Left lung (tissue), 10 donors: ENCODE data around the gene SYNJ2. TPM values are rescaled to one million over a fixed set of nuclear protein-coding genes. Genes with fewer than 3 reads are reported as not detected.

Experiments
- ATAC-seq: fragments of 200-7000 bp; cut with Tn5 transposase; one replicate; pipeline ENCODE4 v1.9.1; 2020; ENCODE audit warnings: moderate library complexity
- DNase-seq, 4 donors: peaks; one replicate each; pipeline ENCODE4 v3.0.0-alpha.2; 2013 to 2020
- H3K27ac ChIP-seq, 2 donors: fragments of 200-600 bp; sonication (generic) in 1 of 2; one replicate each; pipeline versions ENCODE4 v1.5.0 to v1.8.0; 2020 to 2021
- H3K27me3 ChIP-seq, 2 donors: fragments of 200-600 bp; sonication (generic) in 1 of 2; one replicate each; pipeline versions ENCODE4 v1.5.0 to v1.8.0; 2020 to 2021
- H3K36me3 ChIP-seq, 2 donors: fragments of 200-600 bp; sonication (generic) in 1 of 2; one replicate each; pipeline versions ENCODE4 v1.5.0 to v1.8.0; 2020 to 2021
- H3K4me1 ChIP-seq, 2 donors: fragments of 200-600 bp; one replicate each; pipeline ENCODE4 v1.8.0; 2021
- H3K4me3 ChIP-seq, 2 donors: fragments of 200-600 bp; sonication (generic) in 1 of 2; one replicate each; pipeline versions ENCODE4 v1.5.0 to v1.8.0; 2020 to 2021; ENCODE audit warnings: mild to moderate bottlenecking in 1 of 2
- H3K9me3 ChIP-seq, 2 donors: fragments of 200-600 bp; sonication (generic) in 1 of 2; one replicate each; pipeline versions ENCODE4 v1.5.0 to v1.8.0; 2020 to 2021
- intact Hi-C, 2 donors: fragments of 100-400 bp; cut with DNase I; formaldehyde crosslinking; loops; one replicate each; pipeline versions ENCODE4 v1.11.2 to v1.14.2; 2022
- polyA plus RNA-seq, 6 donors: library from polyadenylated mRNA; unstranded; fragments of 120-200 nt; gene quantifications; one replicate each; pipeline ENCODE4 v1.2.1, GENCODE V29; 2013; ENCODE audit not compliant: insufficient read length in 6 of 6
- total RNA-seq, 2 donors: library from RNA; stranded (reverse); fragmentation: NEBNext Ultra II Directional; extraction: Animal tissue kit (Norgen Biotek cat#: 25700); gene quantifications; one replicate each; pipeline ENCODE4 v1.2.1, GENCODE V29; 2021
- TF ChIP-seq, protein P1 (sequence below), 2 donors: fragments of 200-600 bp; sonication (generic) in 1 of 2; IDR thresholded peaks; one replicate each; pipeline versions ENCODE4 v1.5.0 to v1.8.0; 2021; ENCODE audit warnings: antibody characterized with exemption in 2 of 2
- donor health status: DM: no; HTN: yes; CAD: no.
- donor health status: DM: no; HTN: no; CAD: no.

Gene SYNJ2
- total and polyA plus RNA-seq, 8 donors: 6.2 to 12.2 (median 7.5) TPM

DNA sequence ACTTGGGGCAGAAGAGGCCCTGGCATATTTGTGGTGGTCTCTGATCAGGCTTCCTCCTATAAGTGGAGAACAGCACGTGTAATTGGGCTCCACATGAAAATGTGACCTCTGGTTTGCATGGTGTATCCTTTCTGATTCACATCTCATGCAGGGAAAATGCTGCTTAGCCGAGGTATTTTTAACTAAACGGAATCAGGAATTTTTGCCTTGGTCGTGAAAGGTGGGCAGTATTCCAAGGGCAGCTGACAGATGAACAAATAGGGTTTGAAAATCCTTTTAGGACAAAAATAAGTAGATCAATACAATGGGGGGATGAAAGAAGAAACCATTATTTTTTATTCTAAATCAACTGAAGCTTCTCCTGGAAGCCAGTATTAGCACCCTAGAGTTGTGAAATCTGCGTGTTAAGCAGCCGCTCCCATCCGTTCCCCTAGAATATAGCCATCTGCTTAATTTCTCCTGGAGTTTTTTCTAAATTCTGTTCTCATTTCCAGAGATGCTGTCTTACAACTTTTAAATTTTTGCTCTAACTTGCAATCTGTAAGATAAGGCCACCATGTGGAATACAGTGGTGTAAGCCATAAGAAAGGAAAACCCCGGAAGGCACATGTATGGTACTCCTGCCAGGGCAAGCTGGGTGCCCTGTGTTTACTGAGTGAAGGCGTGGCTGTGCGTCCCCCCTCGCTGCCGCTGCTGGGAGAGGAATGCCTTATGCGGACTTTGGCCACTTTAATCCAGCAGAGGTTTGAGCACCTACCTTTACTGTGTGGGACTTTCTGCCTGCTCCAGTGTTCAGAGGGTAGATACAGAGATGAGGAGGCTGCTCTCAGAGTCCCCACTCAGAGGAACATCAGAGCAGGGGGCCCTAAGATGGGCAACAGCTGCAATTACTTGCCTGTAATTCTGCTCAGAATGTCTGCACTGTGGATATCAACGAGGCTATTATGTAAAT, 52.4 kb downstream of the SYNJ2 start:
- Histone ChIP-seq H3K4me3 (no peak overlapping the region), H3K4me1 (peaks cover 9 to 38% of the 10 kb centered on the region in 2 donors), H3K36me3 (peaks cover 0 to 3% of the 10 kb centered on the region in 2 donors), H3K27me3 (no peaks in the 10 kb centered on the region), H3K9me3 (no peaks in the 10 kb centered on the region), H3K27ac (no peak overlapping the region)
- TF ChIP-seq, protein P1, sequence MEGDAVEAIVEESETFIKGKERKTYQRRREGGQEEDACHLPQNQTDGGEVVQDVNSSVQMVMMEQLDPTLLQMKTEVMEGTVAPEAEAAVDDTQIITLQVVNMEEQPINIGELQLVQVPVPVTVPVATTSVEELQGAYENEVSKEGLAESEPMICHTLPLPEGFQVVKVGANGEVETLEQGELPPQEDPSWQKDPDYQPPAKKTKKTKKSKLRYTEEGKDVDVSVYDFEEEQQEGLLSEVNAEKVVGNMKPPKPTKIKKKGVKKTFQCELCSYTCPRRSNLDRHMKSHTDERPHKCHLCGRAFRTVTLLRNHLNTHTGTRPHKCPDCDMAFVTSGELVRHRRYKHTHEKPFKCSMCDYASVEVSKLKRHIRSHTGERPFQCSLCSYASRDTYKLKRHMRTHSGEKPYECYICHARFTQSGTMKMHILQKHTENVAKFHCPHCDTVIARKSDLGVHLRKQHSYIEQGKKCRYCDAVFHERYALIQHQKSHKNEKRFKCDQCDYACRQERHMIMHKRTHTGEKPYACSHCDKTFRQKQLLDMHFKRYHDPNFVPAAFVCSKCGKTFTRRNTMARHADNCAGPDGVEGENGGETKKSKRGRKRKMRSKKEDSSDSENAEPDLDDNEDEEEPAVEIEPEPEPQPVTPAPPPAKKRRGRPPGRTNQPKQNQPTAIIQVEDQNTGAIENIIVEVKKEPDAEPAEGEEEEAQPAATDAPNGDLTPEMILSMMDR (IDR thresholded peaks at IDR 0.05): no peak
- no peak for DNase-seq
- intact Hi-C loops: no loop called here
- peak; percentile 29 for ATAC-seq

DNA sequence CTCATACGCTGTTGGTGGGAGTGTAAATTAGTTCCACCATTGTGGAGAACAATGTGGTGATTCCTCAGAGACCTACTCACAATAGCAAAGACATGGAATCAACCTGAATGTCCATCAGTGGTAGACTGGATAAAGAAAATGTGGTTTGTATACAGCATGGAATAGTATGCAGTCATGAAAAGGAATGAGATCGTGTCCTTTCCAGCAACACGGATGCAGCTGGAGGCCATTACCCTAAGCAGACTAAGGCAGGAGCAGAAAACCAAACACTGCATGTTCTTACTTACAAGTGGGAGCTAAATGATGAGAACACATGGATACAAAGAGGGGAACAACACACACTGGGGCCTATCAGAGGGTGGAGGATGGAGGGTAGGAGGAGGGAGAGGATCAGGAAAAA, 54.6 kb downstream of the SYNJ2 start:
- no peaks in the 10 kb centered on the region for H3K9me3 ChIP-seq
- H3K36me3 ChIP-seq: peaks cover 0 to 3% of the 10 kb centered on the region in 2 donors
- intact Hi-C loops: no loop called here
- TF ChIP-seq, protein P1 (IDR thresholded peaks at IDR 0.05): no peak
- no peak overlapping the region for H3K4me3 ChIP-seq
- ATAC-seq (no peak), DNase-seq (no peak)
- H3K27me3 ChIP-seq: no peaks in the 10 kb centered on the region
- no peak overlapping the region for H3K27ac ChIP-seq
- H3K4me1 ChIP-seq: peaks cover 6 to 41% of the 10 kb centered on the region in 2 donors

- Histone ChIP-seq H3K9me3 (no peaks in the 10 kb centered on the region), H3K4me3 (no peak overlapping the region), H3K4me1 (peaks cover under 1 to 41% of the 10 kb centered on the region in 2 donors), H3K27me3 (no peaks in the 10 kb centered on the region), H3K36me3 (peaks cover 0 to 3% of the 10 kb centered on the region in 2 donors), H3K27ac (no peak overlapping the region)
- DNase-seq: no peak
- TF ChIP-seq, protein P1 (IDR thresholded peaks at IDR 0.05): no peak
- ATAC-seq: no peak
- intact Hi-C loops: no loop called here
These were observed 55.4 kb downstream of the SYNJ2 start for GRCh38 chr6:158037021-158037420.

DNA sequence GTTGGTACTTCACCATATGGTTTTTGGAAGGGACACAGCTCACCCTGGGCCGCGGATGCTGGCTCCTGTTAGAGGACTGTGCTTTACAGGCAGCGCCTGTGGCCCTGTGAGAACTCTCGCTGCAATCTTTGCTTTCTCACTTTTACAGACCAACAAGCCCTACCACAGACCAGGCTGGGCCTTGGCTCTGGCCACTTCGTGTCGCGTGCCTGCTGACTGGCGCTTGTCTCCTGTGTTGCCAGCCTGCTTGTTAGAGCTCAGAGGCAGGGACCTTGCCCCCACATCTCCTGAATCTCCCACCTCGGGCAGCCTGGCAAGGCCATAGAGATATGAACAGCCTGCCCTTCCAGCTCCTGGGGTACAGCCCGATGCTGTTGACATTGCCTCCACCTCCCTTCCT, 56.1 kb downstream of the SYNJ2 start:
- Histone ChIP-seq H3K27ac (no peak overlapping the region), H3K27me3 (no peaks in the 10 kb centered on the region), H3K9me3 (no peaks in the 10 kb centered on the region), H3K4me3 (no peak overlapping the region), H3K36me3 (peaks cover 0 to 3% of the 10 kb centered on the region in 2 donors), H3K4me1 (peaks cover 0 to 37% of the 10 kb centered on the region in 2 donors)
- ATAC-seq (no peak), DNase-seq (no peak)
- intact Hi-C loops: no loop called here
- TF ChIP-seq, protein P1 (IDR thresholded peaks at IDR 0.05): no peak
